ENCODE data around the gene SLC25A21.

DNA sequence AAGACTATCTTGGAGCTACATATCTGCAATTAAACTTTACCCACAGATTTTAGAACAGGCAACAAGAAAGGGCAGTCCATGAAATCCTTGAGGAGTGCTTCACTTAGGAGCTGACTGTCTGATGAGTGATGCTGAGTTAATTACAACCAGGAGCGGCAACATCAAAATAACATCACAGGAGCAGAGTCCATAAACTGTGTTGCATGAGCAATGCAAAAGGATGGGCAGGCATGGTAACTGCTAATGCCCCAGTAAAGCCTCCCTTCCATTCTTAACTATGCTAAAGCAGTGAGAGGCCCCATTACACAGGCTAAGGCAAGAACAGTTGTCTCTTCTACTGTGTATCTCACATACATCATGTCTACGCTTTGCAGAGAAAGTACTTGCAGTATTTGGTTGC lies 354.2 kb downstream of the SLC25A21 start:
- TF ChIP-seq EP300 (IDR thresholded peaks at IDR 0.05) (no peak), GATA3 (IDR thresholded peaks at IDR 0.05; ENCODE audit: borderline replicate concordance) (no peak), POLR2A (IDR thresholded peaks at IDR 0.05; ENCODE audit: low read length) (no peak), CHD2 (IDR thresholded peaks at IDR 0.05; ENCODE audit: low read length, partially characterized antibody) (no peak), RCOR1 (IDR thresholded peaks at IDR 0.05; ENCODE audit: low read depth, low read length) (no peak), HDAC2 (IDR thresholded peaks at IDR 0.05) (no peak), RFX5 (IDR thresholded peaks at IDR 0.05) (no peak), PHF8 (IDR thresholded peaks at IDR 0.05; ENCODE audit: borderline replicate concordance, low read depth) (no peak)
- TF ChIP-seq, protein P1, sequence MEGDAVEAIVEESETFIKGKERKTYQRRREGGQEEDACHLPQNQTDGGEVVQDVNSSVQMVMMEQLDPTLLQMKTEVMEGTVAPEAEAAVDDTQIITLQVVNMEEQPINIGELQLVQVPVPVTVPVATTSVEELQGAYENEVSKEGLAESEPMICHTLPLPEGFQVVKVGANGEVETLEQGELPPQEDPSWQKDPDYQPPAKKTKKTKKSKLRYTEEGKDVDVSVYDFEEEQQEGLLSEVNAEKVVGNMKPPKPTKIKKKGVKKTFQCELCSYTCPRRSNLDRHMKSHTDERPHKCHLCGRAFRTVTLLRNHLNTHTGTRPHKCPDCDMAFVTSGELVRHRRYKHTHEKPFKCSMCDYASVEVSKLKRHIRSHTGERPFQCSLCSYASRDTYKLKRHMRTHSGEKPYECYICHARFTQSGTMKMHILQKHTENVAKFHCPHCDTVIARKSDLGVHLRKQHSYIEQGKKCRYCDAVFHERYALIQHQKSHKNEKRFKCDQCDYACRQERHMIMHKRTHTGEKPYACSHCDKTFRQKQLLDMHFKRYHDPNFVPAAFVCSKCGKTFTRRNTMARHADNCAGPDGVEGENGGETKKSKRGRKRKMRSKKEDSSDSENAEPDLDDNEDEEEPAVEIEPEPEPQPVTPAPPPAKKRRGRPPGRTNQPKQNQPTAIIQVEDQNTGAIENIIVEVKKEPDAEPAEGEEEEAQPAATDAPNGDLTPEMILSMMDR (IDR thresholded peaks at IDR 0.05): no peak
- TF ChIP-seq, protein P2, sequence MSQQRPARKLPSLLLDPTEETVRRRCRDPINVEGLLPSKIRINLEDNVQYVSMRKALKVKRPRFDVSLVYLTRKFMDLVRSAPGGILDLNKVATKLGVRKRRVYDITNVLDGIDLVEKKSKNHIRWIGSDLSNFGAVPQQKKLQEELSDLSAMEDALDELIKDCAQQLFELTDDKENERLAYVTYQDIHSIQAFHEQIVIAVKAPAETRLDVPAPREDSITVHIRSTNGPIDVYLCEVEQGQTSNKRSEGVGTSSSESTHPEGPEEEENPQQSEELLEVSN (IDR thresholded peaks at IDR 0.05; ENCODE audit: borderline replicate concordance, low read depth): no peak
